Caco-2 (cell line): ENCODE measurements around the gene TFDP2. TPM values are rescaled to one million over a fixed set of nuclear protein-coding genes. Genes with fewer than 3 reads are reported as not detected.
"Not testable (repeated sequence)": the region's sequence is repeated elsewhere in the genome, so short reads cannot be mapped to it uniquely, and the experiment has no call there.

Source experiments
- BruUV-seq: library from RNA; stranded (reverse); fragments of 400-500 nt; replicated peaks from 2 replicates; lab custom pipeline; 2021; lab: Mats Ljungman, UMichigan
- CTCF ChIA-PET: fragments of 300-600 bp; sonication (Branson Sonifier 250); formaldehyde crosslinking; loops from one replicate; lab custom pipeline; 2022; ENCODE audit warnings: antibody characterized with exemption; lab: Charles Lee
- POLR2A ChIA-PET: fragments of 300-600 bp; sonication (Branson Sonifier 250); formaldehyde crosslinking; loops from one replicate; lab custom pipeline; 2022; ENCODE audit warnings: antibody characterized with exemption; lab: Charles Lee
- DNase-seq, 2 experiments: peaks; one replicate each; pipeline versions ENCODE4 v3.0.0 to v3.0.0-alpha.2; 2020 to 2022
- H3K27me3 ChIP-seq: replicated peaks from 2 replicates; pipeline ENCODE4 v1.6.0; 2011; ENCODE audit warnings: low read length; ENCODE audit not compliant: control insufficient read depth, insufficient read depth
- H3K36me3 ChIP-seq: 2 replicates; pipeline ENCODE4 v1.5.1; 2011; ENCODE audit warnings: low read length; ENCODE audit not compliant: control insufficient read depth, insufficient read depth
- H3K4me1 ChIP-seq: fragments of 250-450 bp; sonication (Bioruptor Pico); 2 replicates; pipeline ENCODE4 v1.5.1; 2020; ENCODE audit warnings: mild to moderate bottlenecking
- H3K4me3 ChIP-seq: 2 replicates; pipeline ENCODE4 v1.5.1; 2011; ENCODE audit warnings: low read depth, mild to moderate bottlenecking, control low read depth, low read length
- H3K9me3 ChIP-seq: fragments of 250-450 bp; sonication (Bioruptor Pico); 2 replicates; pipeline ENCODE4 v1.5.1; 2020; ENCODE audit warnings: mild to moderate bottlenecking, moderate library complexity
- H3K27ac Mint-ChIP-seq: one replicate; pipeline ENCODE4 v1.8.0; 2022; ENCODE audit warnings: mixed read lengths; ENCODE audit not compliant: unreplicated experiment
- H3K27me3 Mint-ChIP-seq: one replicate; pipeline ENCODE4 v1.8.0; 2022; ENCODE audit warnings: mixed read lengths; ENCODE audit not compliant: insufficient read depth, unreplicated experiment
- H3K36me3 Mint-ChIP-seq: one replicate; pipeline ENCODE4 v1.8.0; 2022; ENCODE audit warnings: mild to moderate bottlenecking, mixed read lengths; ENCODE audit not compliant: insufficient read depth, unreplicated experiment
- H3K4me1 Mint-ChIP-seq: one replicate; pipeline ENCODE4 v1.8.0; 2022; ENCODE audit warnings: low read depth, mixed read lengths; ENCODE audit not compliant: unreplicated experiment
- H3K4me3 Mint-ChIP-seq: one replicate; pipeline ENCODE4 v1.8.0; 2022; ENCODE audit warnings: mild to moderate bottlenecking, moderate library complexity, mixed read lengths; ENCODE audit not compliant: unreplicated experiment
- H3K9me3 Mint-ChIP-seq: one replicate; pipeline ENCODE4 v1.8.0; 2022; ENCODE audit warnings: mixed read lengths; ENCODE audit not compliant: unreplicated experiment
- CTCF ChIP-seq, 2 experiments: fragments of 200-600 bp in 1 of 2; IDR thresholded peaks; 1 replicate in 1 of 2; 2 replicates in 1 of 2; pipeline versions ENCODE4 v1.5.1 to v1.8.0; 2011 to 2022; ENCODE audit warnings: antibody characterized with exemption in 1 of 2, control low read depth in 1 of 2, inconsistent platforms in 1 of 2, low read depth in 1 of 2, low read length in 1 of 2, mild to moderate bottlenecking in 1 of 2, moderate library complexity in 1 of 2; ENCODE audit not compliant: insufficient read depth in 1 of 2, severe bottlenecking in 1 of 2, unreplicated experiment in 1 of 2
- intact Hi-C: fragments of 100-400 bp; cut with micrococcal nuclease; formaldehyde crosslinking; loops from one replicate; pipeline ENCODE4 v1.10.0; 2022; ENCODE audit not compliant: unreplicated experiment
- total RNA-seq: library from RNA; stranded (reverse); gene quantifications from 2 replicates; pipeline ENCODE4 v1.2.3, GENCODE V29; 2022

TFDP2 gene
- total RNA-seq, 1 experiment from 2014 or later: 38.6 TPM

- H3K27me3 ChIP-seq: no peaks in the 10 kb centered on the region
- no peak overlapping the region for H3K27ac Mint-ChIP-seq
- H3K36me3 Mint-ChIP-seq: no peaks in the 10 kb centered on the region
- H3K4me3 Mint-ChIP-seq: no peak overlapping the region
- CTCF ChIA-PET: no interaction called here
- intact Hi-C loops: no loop called here
- BruUV-seq: no TSS peak
- no peaks in the 10 kb centered on the region for H3K27me3 Mint-ChIP-seq
- H3K36me3 ChIP-seq: no peaks in the 10 kb centered on the region
- no peaks in the 10 kb centered on the region for H3K9me3 ChIP-seq
- no peaks in the 10 kb centered on the region for H3K4me1 ChIP-seq
- TF ChIP-seq CTCF (IDR thresholded peaks at IDR 0.05; ENCODE audit: insufficient read depth in 1 of 2, low read depth in 1 of 2, low read length in 1 of 2, severe bottlenecking in 1 of 2, unreplicated experiment in 1 of 2): no peak
- no peaks in the 10 kb centered on the region for H3K4me1 Mint-ChIP-seq
- DNase-seq: no peak
- H3K4me3 ChIP-seq: no peak overlapping the region
- POLR2A ChIA-PET: no interaction called here
- H3K9me3 Mint-ChIP-seq: no peaks in the 10 kb centered on the region
Measured at GRCh38 chr3:142013326-142013980, 135.9 kb downstream of the TFDP2 start.

- no peak overlapping the region for H3K4me3 ChIP-seq
- Mint-ChIP-seq H3K4me1 (no peaks in the 10 kb centered on the region), H3K27ac (no peak overlapping the region), H3K36me3 (no peaks in the 10 kb centered on the region), H3K4me3 (no peak overlapping the region), H3K27me3 (no peaks in the 10 kb centered on the region), H3K9me3 (no peaks in the 10 kb centered on the region)
- no peak for DNase-seq
- H3K27me3 ChIP-seq: no peaks in the 10 kb centered on the region
- ChIA-PET POLR2A (no interaction called here), CTCF (no interaction called here)
- intact Hi-C loops: no loop called here
- no TSS peak for BruUV-seq
- TF ChIP-seq CTCF (IDR thresholded peaks at IDR 0.05; ENCODE audit: insufficient read depth in 1 of 2, low read depth in 1 of 2, low read length in 1 of 2, severe bottlenecking in 1 of 2, unreplicated experiment in 1 of 2): no peak
- H3K4me1 ChIP-seq: no peaks in the 10 kb centered on the region
- H3K9me3 ChIP-seq: no peaks in the 10 kb centered on the region
- no peaks in the 10 kb centered on the region for H3K36me3 ChIP-seq
Measured at GRCh38 chr3:142009029-142009428, 140.3 kb downstream of the TFDP2 start.

GRCh38 chr3:142007710-142008399 is 141.5 kb downstream of the TFDP2 start:
- Mint-ChIP-seq H3K4me3 (no peak overlapping the region), H3K9me3 (no peaks in the 10 kb centered on the region), H3K4me1 (no peaks in the 10 kb centered on the region), H3K27me3 (no peaks in the 10 kb centered on the region), H3K27ac (no peak overlapping the region), H3K36me3 (no peaks in the 10 kb centered on the region)
- DNase-seq: peak in 1 of 2 experiments; percentile 37
- TF ChIP-seq CTCF (IDR thresholded peaks at IDR 0.05; ENCODE audit: insufficient read depth in 1 of 2, low read depth in 1 of 2, low read length in 1 of 2, severe bottlenecking in 1 of 2, unreplicated experiment in 1 of 2): no peak
- Histone ChIP-seq H3K36me3 (no peaks in the 10 kb centered on the region), H3K4me1 (no peaks in the 10 kb centered on the region), H3K27me3 (no peaks in the 10 kb centered on the region), H3K4me3 (no peak overlapping the region), H3K9me3 (no peaks in the 10 kb centered on the region)
- POLR2A ChIA-PET: no interaction called here
- no TSS peak for BruUV-seq
- intact Hi-C loops: no loop called here
- CTCF ChIA-PET: interaction anchor here (0.7 kb wide), 1 partner anchor 74 kb away, joined by 3 read pairs; no protein-coding TSS in a partner anchor

- CTCF ChIA-PET, H3K4me3 ChIP-seq, H3K36me3 ChIP-seq, DNase-seq, H3K4me1 Mint-ChIP-seq, intact Hi-C loops, POLR2A ChIA-PET, H3K4me3 Mint-ChIP-seq, H3K9me3 ChIP-seq, H3K9me3 Mint-ChIP-seq, H3K36me3 Mint-ChIP-seq, H3K27me3 Mint-ChIP-seq, BruUV-seq, H3K27me3 ChIP-seq, H3K4me1 ChIP-seq, H3K27ac Mint-ChIP-seq: not testable (repeated sequence)
Measured at GRCh38 chr3:142004957-142005356, 144.4 kb downstream of the TFDP2 start.
